RPMI7951 (cell line): ENCODE measurements around the gene SEC24D. TPM values are rescaled to one million over a fixed set of nuclear protein-coding genes. Genes with fewer than 3 reads are reported as not detected.

ENCODE experiments used
- DNase-seq: peaks from one replicate; pipeline ENCODE4 v3.0.0-alpha.2; 2012; ENCODE audit warnings: low read depth
- total RNA-seq: library from RNA; depleted of rRNA; stranded (reverse); fragments of >200 nt; shearing (Covaris generic); gene quantifications from 2 replicates; pipeline ENCODE4 v1.2.3, GENCODE V29; 2014

Gene SEC24D
- total RNA-seq, 1 experiment from 2014 or later, result 88.3 TPM

- peak; percentile 39 for DNase-seq
Measured at GRCh38 chr4:118842055-118842454, 6.1 kb upstream of the SEC24D start.

GRCh38 chr4:118839221-118839927 lies 3.4 kb upstream of the SEC24D start:
- DNase-seq, result no peak

GRCh38 chr4:118837121-118837507 lies 1.2 kb upstream of the SEC24D start:
- no peak for DNase-seq

- DNase-seq, result peak; percentile 62
Measured at GRCh38 chr4:118836301-118837120, 585 bp upstream of the SEC24D start.

- peak; percentile 85 for DNase-seq
Measured at GRCh38 chr4:118834960-118835569, 861 bp downstream of the SEC24D start.

- DNase-seq, result peak; percentile 20
Measured at GRCh38 chr4:118834070-118834469, 1.9 kb downstream of the SEC24D start.

- no peak for DNase-seq
Measured at GRCh38 chr4:118833192-118833820, 2.6 kb downstream of the SEC24D start.

- no peak for DNase-seq
Measured at GRCh38 chr4:118829107-118829506, 6.8 kb downstream of the SEC24D start.

GRCh38 chr4:118826723-118827444 lies 9.0 kb downstream of the SEC24D start:
- DNase-seq, result peak; percentile 41

- DNase-seq, result no peak
Measured at GRCh38 chr4:118825799-118826198, 10.1 kb downstream of the SEC24D start.

GRCh38 chr4:118824141-118824540 lies 11.8 kb downstream of the SEC24D start:
- DNase-seq, result no peak

GRCh38 chr4:118823471-118823870 lies 12.5 kb downstream of the SEC24D start:
- DNase-seq, result no peak

GRCh38 chr4:118821590-118822293 lies 14.2 kb downstream of the SEC24D start:
- DNase-seq, result no peak

- DNase-seq, result no peak
Measured at GRCh38 chr4:118817178-118817930, 18.6 kb downstream of the SEC24D start.

GRCh38 chr4:118816538-118817177 lies 19.3 kb downstream of the SEC24D start:
- DNase-seq, result peak; percentile 13

- no peak for DNase-seq
Measured at GRCh38 chr4:118814891-118815290, 21.0 kb downstream of the SEC24D start.

GRCh38 chr4:118814058-118814457 lies 21.9 kb downstream of the SEC24D start:
- DNase-seq, result no peak

- no peak for DNase-seq
Measured at GRCh38 chr4:118813561-118813960, 22.4 kb downstream of the SEC24D start.

- no peak for DNase-seq
Measured at GRCh38 chr4:118811832-118812231, 24.1 kb downstream of the SEC24D start.
